Testis (tissue), 3 donors: Measurements from ENCODE around the gene STARD3NL. TPM values are rescaled to one million over a fixed set of nuclear protein-coding genes. Genes with fewer than 3 reads are reported as not detected.

Experiments used
- DNase-seq: peaks from one replicate; pipeline ENCODE4 v3.0.0-alpha.2; 2019
- H3K27ac ChIP-seq, 2 donors: fragments of 200-600 bp; sonication (generic); one replicate each; pipeline ENCODE4 v1.5.1; 2019
- H3K27me3 ChIP-seq: fragments of 200-600 bp; sonication (generic); one replicate; pipeline ENCODE4 v1.5.1; 2019
- H3K36me3 ChIP-seq: fragments of 200-600 bp; sonication (generic); one replicate; pipeline ENCODE4 v1.5.1; 2017; ENCODE audit warnings: low read depth; ENCODE audit errors: missing control alignments
- H3K4me1 ChIP-seq: fragments of 200-600 bp; sonication (generic); one replicate; pipeline ENCODE4 v1.5.1; 2019
- H3K4me3 ChIP-seq, 2 donors: fragments of 200-600 bp; sonication (generic); one replicate each; pipeline ENCODE4 v1.5.1; 2017 to 2019
- H3K9me3 ChIP-seq: fragments of 200-600 bp; sonication (generic); one replicate; pipeline ENCODE4 v1.5.1; 2017
- POLR2A ChIP-seq: fragments of 450-650 bp; IDR thresholded peaks from one replicate; pipeline ENCODE4 v1.6.1; 2017; ENCODE audit warnings: antibody characterized with exemption, mild to moderate bottlenecking, moderate library complexity
- WGBS, 2 donors: methylation state at CpG; one replicate each; pipeline ENCODE4 v1.1.5; 2018; 5-methylcytosine and 5-hydroxymethylcytosine counted together
- intact Hi-C: fragments of 100-400 bp; cut with DNase I; formaldehyde crosslinking; loops from one replicate; pipeline ENCODE4 v1.15.1; 2023; ENCODE audit warnings: low total_unique reads
- polyA plus RNA-seq: library from polyadenylated mRNA; stranded (reverse); fragments of 350-450 nt; fragmentation: Illumina TruSeq; extraction: RNeasy Lipid Tissue Mini Kit (QIAGEN cat#74804); gene quantifications from one replicate; pipeline ENCODE4 v1.2.3, GENCODE V29; 2014; ENCODE audit warnings: low read depth, low replicate concordance; ENCODE audit not compliant: insufficient read depth
- total RNA-seq, 2 donors: library from RNA; depleted of rRNA; stranded (reverse); fragments of >200 nt; gene quantifications; one replicate each; pipeline ENCODE4 v1.2.3, GENCODE V29; 2016
- TF ChIP-seq, protein P1 (sequence below), 3 experiments: fragments of 450-650 bp in 2 of 3; fragments of 200-600 bp in 1 of 3; sonication (generic) in 1 of 3; IDR thresholded peaks; one replicate each; pipeline ENCODE4 v1.5.1; 2016 to 2019; ENCODE audit warnings: antibody characterized with exemption in 3 of 3, mild to moderate bottlenecking in 2 of 3, moderate library complexity in 1 of 3

The STARD3NL gene
- total and polyA plus RNA-seq, 3 donors from 2014 or later, result 52.2 to 66.1 (median 60.4) TPM

DNA sequence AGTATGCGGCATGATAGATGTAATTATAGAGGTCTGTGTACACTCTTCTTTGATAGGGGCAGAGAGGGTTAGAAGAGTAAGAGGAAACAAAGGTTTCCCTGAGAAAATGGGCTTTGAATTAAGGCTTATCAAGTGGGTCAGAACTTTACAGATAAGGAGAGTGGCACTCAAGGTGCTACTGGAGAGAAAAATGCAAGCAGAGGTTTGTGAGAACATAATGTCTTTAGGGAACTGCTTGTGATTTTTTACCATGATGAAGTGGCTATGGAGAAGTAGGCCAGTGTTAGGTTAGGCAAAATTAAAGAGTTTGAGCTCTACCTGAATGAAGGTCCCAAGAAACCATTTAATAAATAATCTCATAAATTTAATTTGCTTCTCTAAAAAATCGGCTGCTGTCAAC lies 14.3 kb downstream of the STARD3NL start:
- no peak for DNase-seq
- intact Hi-C loops, result no loop called here
- H3K4me1 ChIP-seq, result no peaks in the 10 kb centered on the region
- no peaks in the 10 kb centered on the region for H3K27me3 ChIP-seq
- TF ChIP-seq, protein P1, sequence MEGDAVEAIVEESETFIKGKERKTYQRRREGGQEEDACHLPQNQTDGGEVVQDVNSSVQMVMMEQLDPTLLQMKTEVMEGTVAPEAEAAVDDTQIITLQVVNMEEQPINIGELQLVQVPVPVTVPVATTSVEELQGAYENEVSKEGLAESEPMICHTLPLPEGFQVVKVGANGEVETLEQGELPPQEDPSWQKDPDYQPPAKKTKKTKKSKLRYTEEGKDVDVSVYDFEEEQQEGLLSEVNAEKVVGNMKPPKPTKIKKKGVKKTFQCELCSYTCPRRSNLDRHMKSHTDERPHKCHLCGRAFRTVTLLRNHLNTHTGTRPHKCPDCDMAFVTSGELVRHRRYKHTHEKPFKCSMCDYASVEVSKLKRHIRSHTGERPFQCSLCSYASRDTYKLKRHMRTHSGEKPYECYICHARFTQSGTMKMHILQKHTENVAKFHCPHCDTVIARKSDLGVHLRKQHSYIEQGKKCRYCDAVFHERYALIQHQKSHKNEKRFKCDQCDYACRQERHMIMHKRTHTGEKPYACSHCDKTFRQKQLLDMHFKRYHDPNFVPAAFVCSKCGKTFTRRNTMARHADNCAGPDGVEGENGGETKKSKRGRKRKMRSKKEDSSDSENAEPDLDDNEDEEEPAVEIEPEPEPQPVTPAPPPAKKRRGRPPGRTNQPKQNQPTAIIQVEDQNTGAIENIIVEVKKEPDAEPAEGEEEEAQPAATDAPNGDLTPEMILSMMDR (IDR thresholded peaks at IDR 0.05), result no peak
- no peak for TF ChIP-seq POLR2A
- no peak overlapping the region for H3K27ac ChIP-seq
- H3K4me3 ChIP-seq, result no peak overlapping the region
- no peaks in the 10 kb centered on the region for H3K9me3 ChIP-seq
- WGBS, 2 donors, result 88 to 93% methylated on average over 2 of the region's 2 CpGs
- no peaks in the 10 kb centered on the region for H3K36me3 ChIP-seq

DNA sequence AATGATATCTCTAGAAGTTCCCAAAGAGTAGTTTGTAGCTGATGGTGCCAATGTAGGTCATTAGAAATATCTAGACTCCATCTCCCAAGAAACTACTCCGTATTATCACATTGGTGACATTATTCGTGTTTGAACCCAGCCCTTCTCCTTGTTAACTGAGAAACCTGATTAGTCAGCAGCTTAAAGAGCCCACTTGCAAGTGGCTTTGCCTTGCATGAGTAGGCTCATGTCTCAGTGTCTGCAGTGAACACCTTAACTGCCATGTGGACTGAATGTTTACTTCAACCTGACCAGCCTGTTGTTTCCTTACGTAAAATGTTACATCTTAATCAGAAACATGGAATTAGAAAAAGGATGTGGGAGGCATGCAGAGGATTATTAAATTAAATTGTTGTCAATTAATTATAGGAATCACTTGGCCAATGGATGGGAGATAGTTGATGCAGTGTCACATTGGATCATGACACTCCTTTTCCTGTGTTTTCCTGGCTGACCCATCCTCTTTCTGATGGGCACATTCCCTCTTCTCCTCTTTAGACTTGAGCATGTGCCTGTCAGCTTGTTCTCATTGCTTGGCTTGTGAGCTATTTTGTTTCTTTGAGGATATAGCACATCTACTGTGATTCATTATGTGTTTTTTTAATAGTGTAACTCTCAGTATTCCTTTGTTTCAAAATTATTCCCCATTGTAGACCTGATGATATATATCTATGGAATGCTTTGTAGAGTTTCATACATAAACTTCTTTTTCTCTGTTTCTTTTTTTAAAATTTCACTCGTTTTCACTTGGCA lies 18.0 kb downstream of the STARD3NL start:
- H3K36me3 ChIP-seq, result no peaks in the 10 kb centered on the region

GRCh38 chr7:38198366-38198765 lies 20.3 kb downstream of the STARD3NL start:
- no peak for DNase-seq
- H3K27me3 ChIP-seq, result no peaks in the 10 kb centered on the region
- intact Hi-C loops, result no loop called here
- no peaks in the 10 kb centered on the region for H3K9me3 ChIP-seq
- H3K4me1 ChIP-seq, result no peaks in the 10 kb centered on the region
- H3K27ac ChIP-seq, result no peak overlapping the region
- no peaks in the 10 kb centered on the region for H3K36me3 ChIP-seq
- no peak for TF ChIP-seq POLR2A
- H3K4me3 ChIP-seq, result no peak overlapping the region

More for the DNA sequence above, 18.0 kb downstream of the STARD3NL start:
- no peak for DNase-seq
- Histone ChIP-seq H3K27ac (no peak overlapping the region), H3K27me3 (no peaks in the 10 kb centered on the region), H3K9me3 (no peaks in the 10 kb centered on the region), H3K4me1 (no peaks in the 10 kb centered on the region), H3K4me3 (no peak overlapping the region)
- 62 to 76% methylated on average over 4 of the region's 4 CpGs for WGBS, 2 donors
- no peak for TF ChIP-seq POLR2A
- TF ChIP-seq, protein P1 (IDR thresholded peaks at IDR 0.05), result no peak
- intact Hi-C loops, result no loop called here

GRCh38 chr7:38199154-38199553 lies 21.1 kb downstream of the STARD3NL start:
- H3K27ac ChIP-seq, result no peak overlapping the region
- no peaks in the 10 kb centered on the region for H3K9me3 ChIP-seq
- no peak for DNase-seq
- WGBS, 2 donors, result 60 to 73% methylated on average over 2 of the region's 2 CpGs
- intact Hi-C loops, result no loop called here
- H3K36me3 ChIP-seq, result no peaks in the 10 kb centered on the region
- H3K27me3 ChIP-seq, result no peaks in the 10 kb centered on the region
- TF ChIP-seq, protein P1 (IDR thresholded peaks at IDR 0.05), result no peak
- TF ChIP-seq POLR2A, result no peak
- no peaks in the 10 kb centered on the region for H3K4me1 ChIP-seq
- no peak overlapping the region for H3K4me3 ChIP-seq

DNA sequence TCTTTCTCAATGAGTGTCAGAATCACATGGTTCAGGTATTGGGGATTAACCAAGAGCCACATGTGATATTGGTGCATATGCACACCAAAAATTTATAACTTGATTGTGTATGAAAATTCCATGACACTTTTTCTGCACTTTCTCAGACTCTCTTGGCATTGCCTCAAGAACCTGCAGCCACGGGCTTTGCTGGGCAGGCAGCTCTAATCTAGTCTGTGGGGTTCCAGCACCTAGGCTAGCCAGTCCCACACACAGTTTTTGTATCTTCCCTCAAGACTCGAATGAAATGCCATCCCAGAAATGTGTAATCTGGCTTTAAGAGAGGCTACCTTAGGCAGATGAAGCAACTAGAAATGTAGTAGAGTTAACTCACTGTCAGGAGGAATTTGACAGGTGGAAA lies 21.7 kb downstream of the STARD3NL start:
- Histone ChIP-seq H3K36me3 (no peaks in the 10 kb centered on the region), H3K27me3 (no peaks in the 10 kb centered on the region), H3K9me3 (no peaks in the 10 kb centered on the region), H3K27ac (no peak overlapping the region), H3K4me3 (no peak overlapping the region), H3K4me1 (no peaks in the 10 kb centered on the region)
- WGBS, 2 donors, result 44 to 65% methylated on average over 2 of the region's 2 CpGs
- no peak for DNase-seq
- TF ChIP-seq, protein P1 (IDR thresholded peaks at IDR 0.05), result no peak
- no peak for TF ChIP-seq POLR2A
- intact Hi-C loops, result no loop called here
